Measurements from ENCODE around the gene UNC5A.

DNA sequence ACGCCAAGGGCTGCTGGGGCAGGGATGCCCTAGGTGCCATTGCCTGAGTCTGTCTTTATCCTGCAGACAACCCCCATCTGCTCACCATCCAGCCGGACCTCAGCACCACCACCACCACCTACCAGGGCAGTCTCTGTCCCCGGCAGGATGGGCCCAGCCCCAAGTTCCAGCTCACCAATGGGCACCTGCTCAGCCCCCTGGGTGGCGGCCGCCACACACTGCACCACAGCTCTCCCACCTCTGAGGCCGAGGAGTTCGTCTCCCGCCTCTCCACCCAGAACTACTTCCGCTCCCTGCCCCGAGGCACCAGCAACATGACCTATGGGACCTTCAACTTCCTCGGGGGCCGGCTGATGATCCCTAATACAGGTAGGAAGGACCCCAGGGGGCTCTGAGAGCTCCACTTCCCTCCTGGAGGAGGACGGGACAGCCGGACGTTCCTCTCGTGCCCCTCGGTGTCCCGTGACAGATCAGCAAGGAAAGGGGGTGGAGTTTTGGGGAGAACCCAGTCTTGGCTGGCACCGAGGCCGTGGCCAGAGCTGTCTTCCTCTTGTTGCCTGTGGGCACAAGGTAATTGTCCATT is 63.9 kb downstream of the UNC5A start:
- TF ChIP-seq, protein P1, sequence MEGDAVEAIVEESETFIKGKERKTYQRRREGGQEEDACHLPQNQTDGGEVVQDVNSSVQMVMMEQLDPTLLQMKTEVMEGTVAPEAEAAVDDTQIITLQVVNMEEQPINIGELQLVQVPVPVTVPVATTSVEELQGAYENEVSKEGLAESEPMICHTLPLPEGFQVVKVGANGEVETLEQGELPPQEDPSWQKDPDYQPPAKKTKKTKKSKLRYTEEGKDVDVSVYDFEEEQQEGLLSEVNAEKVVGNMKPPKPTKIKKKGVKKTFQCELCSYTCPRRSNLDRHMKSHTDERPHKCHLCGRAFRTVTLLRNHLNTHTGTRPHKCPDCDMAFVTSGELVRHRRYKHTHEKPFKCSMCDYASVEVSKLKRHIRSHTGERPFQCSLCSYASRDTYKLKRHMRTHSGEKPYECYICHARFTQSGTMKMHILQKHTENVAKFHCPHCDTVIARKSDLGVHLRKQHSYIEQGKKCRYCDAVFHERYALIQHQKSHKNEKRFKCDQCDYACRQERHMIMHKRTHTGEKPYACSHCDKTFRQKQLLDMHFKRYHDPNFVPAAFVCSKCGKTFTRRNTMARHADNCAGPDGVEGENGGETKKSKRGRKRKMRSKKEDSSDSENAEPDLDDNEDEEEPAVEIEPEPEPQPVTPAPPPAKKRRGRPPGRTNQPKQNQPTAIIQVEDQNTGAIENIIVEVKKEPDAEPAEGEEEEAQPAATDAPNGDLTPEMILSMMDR (IDR thresholded peaks at IDR 0.05), result no peak
- TF ChIP-seq POLR2A (IDR thresholded peaks at IDR 0.05), result no peak
